ENCODE results near the gene GIMAP2.

- TF ChIP-seq YY1 (IDR thresholded peaks at IDR 0.05; ENCODE audit: insufficient read depth, insufficient read length): no peak
- no peak for TF ChIP-seq ZNF274 (IDR thresholded peaks at IDR 0.05; ENCODE audit: low read depth, low read length)
Observed at GRCh38 chr7:150688630-150689029, 3.1 kb downstream of the GIMAP2 start.

Measured in NT2/D1 (cell line).